ENCODE results near the gene GCNT1.
"Not testable (repeated sequence)": the region's sequence is repeated elsewhere in the genome, so short reads cannot be mapped to it uniquely, and the experiment has no call there.

The GCNT1 gene

GRCh38 chr9:76443887-76444286 is 15.1 kb upstream of the GCNT1 start:
- DNase-seq (ENCODE audit: low read depth in 2 of 2): no peak

GRCh38 chr9:76444322-76444929 is 14.6 kb upstream of the GCNT1 start:
- DNase-seq (ENCODE audit: low read depth in 2 of 2): no peak

- no peak for DNase-seq (ENCODE audit: low read depth in 2 of 2)
These were observed 13.0 kb upstream of the GCNT1 start for GRCh38 chr9:76445976-76446375.

GRCh38 chr9:76448501-76448900 is 10.5 kb upstream of the GCNT1 start:
- DNase-seq (ENCODE audit: low read depth in 2 of 2): no peak

GRCh38 chr9:76451234-76451633 is 7.7 kb upstream of the GCNT1 start:
- DNase-seq (ENCODE audit: low read depth in 2 of 2): no peak

GRCh38 chr9:76452839-76453238 is 6.1 kb upstream of the GCNT1 start:
- DNase-seq (ENCODE audit: low read depth in 2 of 2): no peak

- no peak for DNase-seq (ENCODE audit: low read depth in 2 of 2)
These were observed 5.2 kb upstream of the GCNT1 start for GRCh38 chr9:76453785-76454184.

GRCh38 chr9:76454311-76454710 is 4.7 kb upstream of the GCNT1 start:
- DNase-seq (ENCODE audit: low read depth in 2 of 2): no peak

GRCh38 chr9:76456202-76456926 is 2.6 kb upstream of the GCNT1 start:
- no peak for DNase-seq (ENCODE audit: low read depth in 2 of 2)

GRCh38 chr9:76459694-76460635 is 983 bp downstream of the GCNT1 start:
- DNase-seq (ENCODE audit: low read depth in 2 of 2): no peak

GRCh38 chr9:76462126-76462525 is 3.1 kb downstream of the GCNT1 start:
- no peak for DNase-seq (ENCODE audit: low read depth in 2 of 2)

- no peak for DNase-seq (ENCODE audit: low read depth in 2 of 2)
These were observed 4.2 kb downstream of the GCNT1 start for GRCh38 chr9:76463211-76463610.

- no peak for DNase-seq (ENCODE audit: low read depth in 2 of 2)
These were observed 5.7 kb downstream of the GCNT1 start for GRCh38 chr9:76464706-76465105.

GRCh38 chr9:76465442-76466298 is 6.7 kb downstream of the GCNT1 start:
- no peak for DNase-seq (ENCODE audit: low read depth in 2 of 2)

- no peak for DNase-seq (ENCODE audit: low read depth in 2 of 2)
These were observed 7.3 kb downstream of the GCNT1 start for GRCh38 chr9:76466299-76466605.

GRCh38 chr9:76474419-76474818 is 15.4 kb downstream of the GCNT1 start:
- DNase-seq (ENCODE audit: low read depth in 2 of 2): no peak

GRCh38 chr9:76475686-76476085 is 16.7 kb downstream of the GCNT1 start:
- no peak for DNase-seq (ENCODE audit: low read depth in 2 of 2)

GRCh38 chr9:76477818-76478217 is 18.8 kb downstream of the GCNT1 start:
- DNase-seq (ENCODE audit: low read depth in 2 of 2): not testable (repeated sequence)

GRCh38 chr9:76478226-76478625 is 19.2 kb downstream of the GCNT1 start:
- no peak for DNase-seq (ENCODE audit: low read depth in 2 of 2)

GRCh38 chr9:76479337-76479736 is 20.4 kb downstream of the GCNT1 start:
- not testable (repeated sequence) for DNase-seq (ENCODE audit: low read depth in 2 of 2)

GRCh38 chr9:76486151-76486550 is 27.2 kb downstream of the GCNT1 start:
- no peak for DNase-seq (ENCODE audit: low read depth in 2 of 2)
